C1 segment of cervical spinal cord (tissue), 14 donors: ENCODE data around the gene SIGLEC5.

ENCODE experiments used
- DNase-seq, 14 donors: peaks; one replicate each; lab custom pipeline; 2025; lab: John Stamatoyannopoulos, UW

The SIGLEC5 gene

DNA sequence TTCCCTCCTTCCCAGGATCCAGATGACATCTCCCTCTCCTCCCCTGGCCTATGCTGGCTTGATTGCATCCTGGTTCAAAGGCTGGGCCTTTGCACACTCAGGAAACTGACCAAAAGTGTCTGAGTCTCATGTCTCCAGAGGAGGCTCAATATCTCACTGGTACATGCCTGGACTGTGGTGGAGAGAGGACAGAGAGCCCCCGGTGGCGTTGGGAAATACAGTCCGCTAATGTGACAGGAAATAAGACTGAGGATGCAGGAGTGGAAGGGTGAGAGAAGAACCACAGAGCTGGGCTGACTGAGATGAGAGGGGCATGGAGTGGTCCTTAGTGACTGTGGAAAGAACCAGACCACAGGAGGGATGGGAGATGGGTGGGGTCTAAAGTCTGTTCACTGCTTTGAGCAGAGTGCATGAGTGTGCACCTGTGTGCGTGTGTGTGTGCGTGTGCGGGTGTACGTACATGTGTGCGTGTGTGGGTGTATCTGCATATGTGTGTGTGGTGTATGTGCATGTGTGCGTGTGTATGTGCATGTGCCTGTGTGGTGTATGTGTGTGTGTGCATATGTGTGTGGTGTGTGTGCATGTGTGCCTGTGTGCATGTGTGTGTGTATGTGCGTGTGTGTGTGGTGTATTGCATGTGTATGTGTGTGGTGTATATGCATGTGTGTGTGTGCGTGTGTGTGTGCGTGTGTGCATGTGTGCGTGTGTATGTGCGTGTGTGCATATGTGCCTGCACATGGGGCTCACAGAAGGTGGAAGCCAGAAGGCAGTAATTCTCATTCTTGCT lies 1.9 kb downstream of the SIGLEC5 start:
- no peak for DNase-seq

DNA sequence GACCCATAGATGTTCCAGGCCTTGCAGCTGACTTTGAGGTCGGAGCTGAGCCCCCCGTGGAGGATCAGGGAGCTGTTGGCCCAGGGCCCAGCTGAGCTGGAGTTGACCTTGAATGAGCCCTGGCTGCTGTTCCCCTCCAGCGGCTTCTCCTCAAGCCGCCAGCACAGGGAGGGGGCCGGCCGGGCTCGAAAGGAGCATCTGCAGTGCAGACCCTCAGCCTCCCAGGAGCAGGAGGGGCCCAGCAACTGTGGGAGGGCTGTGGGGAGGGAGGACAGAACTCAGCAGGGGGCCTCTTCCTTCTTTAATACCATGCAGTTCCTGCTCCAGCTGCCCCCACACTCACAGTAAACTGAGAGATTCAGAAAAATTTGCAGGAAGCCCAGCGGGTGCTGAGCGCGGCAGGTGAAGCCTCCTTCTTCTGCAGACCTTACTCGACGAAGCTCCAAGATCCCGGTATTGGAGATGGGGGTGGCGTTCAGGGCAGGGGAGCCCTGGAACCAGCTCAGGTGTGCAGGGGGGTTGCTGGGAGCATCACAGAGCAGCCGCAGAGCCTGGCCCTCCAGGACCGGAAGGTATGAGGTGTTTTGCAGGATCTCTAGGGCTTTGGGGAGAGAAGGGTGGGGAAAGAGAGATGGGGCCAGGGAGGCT lies 2.6 kb downstream of the SIGLEC5 start:
- no peak for DNase-seq

DNA sequence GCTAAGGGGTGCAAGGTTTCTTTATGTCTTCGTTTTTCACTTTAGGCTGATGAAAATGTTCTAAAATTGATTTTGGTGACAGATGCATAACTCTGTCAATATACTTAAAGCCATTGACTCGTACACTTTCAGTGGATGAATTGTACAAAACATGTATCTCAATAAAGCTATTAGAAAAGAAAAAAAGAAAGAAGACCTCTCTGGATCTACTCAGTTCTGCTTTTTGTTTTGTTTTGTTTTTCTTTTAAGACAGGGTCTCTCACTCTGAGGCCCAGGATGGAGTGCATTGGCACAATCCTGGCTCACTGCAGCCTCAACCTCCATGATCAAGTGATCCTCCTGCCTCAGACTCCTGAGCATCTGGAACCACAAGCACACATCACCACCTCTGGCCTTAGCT lies 3.5 kb downstream of the SIGLEC5 start:
- no peak for DNase-seq

DNA sequence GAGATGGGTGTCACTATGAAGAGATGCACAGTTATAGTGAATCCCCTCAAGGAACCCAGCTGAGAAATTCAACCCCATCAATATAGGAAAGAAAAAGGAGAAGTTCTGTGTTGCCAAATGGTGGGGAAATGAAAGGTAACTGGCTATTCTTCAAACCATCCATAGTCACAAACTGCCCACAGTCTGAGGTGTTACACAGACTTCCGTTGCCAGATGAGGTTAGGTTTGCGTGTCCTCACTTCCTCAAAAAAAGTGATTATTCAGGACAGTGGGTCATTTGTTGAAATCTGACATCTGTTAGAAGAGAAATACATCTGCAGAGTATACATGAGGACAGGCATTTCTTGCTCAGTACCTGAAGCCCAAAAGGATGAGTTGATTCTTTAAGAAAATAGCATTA lies 9.0 kb downstream of the SIGLEC5 start:
- DNase-seq, result peak in 1 of 14 donors; percentile 2

GRCh38 chr19:51615991-51616390 lies 14.2 kb downstream of the SIGLEC5 start:
- DNase-seq, result no peak

- DNase-seq, result no peak
Measured at GRCh38 chr19:51614789-51615188, 15.4 kb downstream of the SIGLEC5 start.

GRCh38 chr19:51610576-51610975 lies 19.6 kb downstream of the SIGLEC5 start:
- no peak for DNase-seq

DNA sequence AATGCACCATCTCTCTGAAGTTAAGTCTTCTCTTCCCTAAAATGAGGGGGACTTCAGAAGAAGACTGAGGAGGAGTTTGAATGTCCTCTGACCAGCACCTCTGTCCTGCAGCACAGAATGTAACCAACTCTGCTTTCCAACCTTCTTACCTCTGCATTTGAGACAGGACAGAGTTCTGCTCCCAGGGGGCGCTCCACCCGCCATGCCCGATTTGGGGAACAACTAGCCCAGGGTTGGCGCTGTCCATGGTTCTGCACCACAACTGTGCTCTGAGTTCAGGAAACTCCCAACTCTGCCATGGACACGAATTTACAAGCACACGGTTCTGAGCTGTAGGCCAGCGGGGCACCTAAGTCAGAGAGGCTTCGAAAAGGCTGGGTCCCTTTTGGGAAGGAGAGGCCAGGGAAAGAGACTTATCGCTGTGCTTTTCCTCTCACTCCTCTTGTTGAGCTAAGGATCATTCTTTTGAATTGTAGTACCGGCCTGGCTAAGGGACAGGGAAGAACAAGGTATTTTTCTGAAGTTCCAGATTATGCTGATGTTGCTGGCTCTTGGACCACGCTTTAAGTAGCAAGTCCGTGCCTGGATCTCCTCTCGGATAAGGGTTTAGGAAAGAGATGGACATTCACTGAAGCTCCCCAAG lies 22.2 kb downstream of the SIGLEC5 start:
- DNase-seq, result peak in 9 of 14 donors; percentile 7 to 60 (median 14)

DNA sequence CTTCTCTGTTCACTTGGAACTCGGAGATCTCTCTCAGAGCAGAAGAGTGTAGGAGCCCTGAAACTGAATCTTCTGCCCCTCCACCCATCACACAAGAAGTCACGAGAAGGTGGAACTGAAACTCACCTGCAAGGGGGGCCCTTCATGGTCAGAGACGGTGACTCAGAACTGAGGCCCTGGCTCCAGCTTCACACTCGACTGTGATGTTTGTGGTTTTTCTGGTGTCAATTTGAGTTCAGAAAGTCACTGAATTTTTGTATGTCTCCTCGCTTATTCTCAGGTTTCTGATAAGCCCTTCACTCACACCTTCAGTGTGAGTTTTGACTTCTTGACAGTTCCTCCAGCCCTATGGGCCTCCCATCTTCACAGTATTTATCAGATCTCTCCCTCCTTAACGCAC lies 23.1 kb downstream of the SIGLEC5 start:
- DNase-seq, result no peak

GRCh38 chr19:51602189-51602854 lies 27.9 kb downstream of the SIGLEC5 start:
- no peak for DNase-seq

DNA sequence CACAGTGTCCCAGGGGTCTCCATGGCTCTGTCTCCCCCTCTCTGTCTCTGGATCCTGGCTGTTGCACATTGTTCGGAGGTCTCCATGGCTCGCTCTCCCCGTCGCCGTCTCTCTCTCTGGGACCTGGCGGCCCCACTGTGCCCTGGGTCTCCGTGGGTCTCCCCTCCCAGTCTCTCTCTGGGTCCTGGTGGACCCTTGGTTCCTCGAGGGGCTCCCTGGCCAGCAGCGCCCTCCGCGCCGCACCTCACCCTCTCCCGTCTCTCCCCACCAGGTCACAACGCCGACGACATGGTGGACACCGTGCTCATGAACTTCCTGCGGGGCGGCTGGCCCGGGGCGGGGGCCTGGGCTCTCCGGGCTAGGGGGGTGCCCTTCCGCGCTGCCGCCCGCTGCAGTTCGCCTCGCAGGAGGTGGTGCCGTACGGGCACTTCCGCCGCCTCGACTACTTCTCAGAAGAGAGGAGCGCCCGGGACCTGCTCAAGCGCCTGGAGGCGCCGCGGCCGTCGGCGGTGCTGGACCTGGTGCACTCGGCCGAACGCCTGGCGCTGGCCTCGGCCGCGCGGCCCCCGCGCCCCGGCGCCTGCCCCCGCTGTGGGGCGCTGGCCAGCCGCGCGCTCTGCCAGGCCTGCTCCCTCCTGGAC lies 29.1 kb downstream of the SIGLEC5 start:
- DNase-seq, result no peak

- no peak for DNase-seq
Measured at GRCh38 chr19:51599084-51599483, 31.1 kb downstream of the SIGLEC5 start.

GRCh38 chr19:51598159-51598915 lies 31.9 kb downstream of the SIGLEC5 start:
- no peak for DNase-seq

DNA sequence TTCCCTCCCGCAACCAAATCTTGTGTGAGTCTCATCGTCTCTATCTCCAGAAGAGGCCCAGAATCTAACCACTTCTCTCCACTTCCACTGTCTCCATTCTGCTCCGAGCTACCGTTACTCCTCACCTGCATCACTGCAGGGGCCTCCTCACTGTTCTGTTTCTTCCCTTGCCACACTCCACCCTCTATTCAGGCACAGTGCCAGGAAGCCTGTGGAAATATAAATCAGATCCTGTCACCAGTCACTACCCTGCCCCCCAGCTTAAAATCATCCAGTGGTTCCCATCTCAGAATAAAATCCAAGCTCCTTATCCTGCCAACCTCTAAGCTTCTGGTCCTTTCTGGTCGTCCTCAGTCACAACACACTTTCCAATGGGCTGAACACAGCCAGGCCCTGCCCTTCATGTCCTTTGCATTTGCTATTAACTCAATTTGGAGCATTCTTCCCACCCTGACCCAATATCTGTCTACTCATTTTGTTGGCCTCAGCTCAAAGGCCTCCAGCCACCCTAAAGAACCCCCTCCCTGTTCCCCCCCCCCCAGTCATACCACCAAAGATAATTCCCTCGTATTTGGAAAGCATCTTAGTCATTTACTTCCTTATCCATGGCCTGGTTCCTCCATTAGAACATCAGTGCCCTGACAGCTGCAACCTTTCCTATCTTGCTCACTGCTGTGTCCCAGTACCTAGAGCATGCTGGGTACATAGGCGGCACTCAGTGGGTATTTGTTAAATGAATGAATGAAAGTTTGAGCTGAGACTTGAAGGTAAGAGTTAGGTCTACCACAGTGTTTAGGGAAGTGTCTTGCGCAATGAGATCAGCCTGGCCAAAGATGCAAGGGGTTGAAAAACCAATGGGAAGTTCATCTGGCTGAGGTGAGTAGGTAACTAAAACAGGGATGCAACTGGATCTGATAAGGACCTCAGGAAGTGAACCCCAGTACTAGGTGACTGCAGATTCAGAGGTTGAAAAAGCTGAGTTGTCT lies 34.7 kb downstream of the SIGLEC5 start:
- no peak for DNase-seq

GRCh38 chr19:51594774-51595109 lies 35.5 kb downstream of the SIGLEC5 start:
- no peak for DNase-seq

DNA sequence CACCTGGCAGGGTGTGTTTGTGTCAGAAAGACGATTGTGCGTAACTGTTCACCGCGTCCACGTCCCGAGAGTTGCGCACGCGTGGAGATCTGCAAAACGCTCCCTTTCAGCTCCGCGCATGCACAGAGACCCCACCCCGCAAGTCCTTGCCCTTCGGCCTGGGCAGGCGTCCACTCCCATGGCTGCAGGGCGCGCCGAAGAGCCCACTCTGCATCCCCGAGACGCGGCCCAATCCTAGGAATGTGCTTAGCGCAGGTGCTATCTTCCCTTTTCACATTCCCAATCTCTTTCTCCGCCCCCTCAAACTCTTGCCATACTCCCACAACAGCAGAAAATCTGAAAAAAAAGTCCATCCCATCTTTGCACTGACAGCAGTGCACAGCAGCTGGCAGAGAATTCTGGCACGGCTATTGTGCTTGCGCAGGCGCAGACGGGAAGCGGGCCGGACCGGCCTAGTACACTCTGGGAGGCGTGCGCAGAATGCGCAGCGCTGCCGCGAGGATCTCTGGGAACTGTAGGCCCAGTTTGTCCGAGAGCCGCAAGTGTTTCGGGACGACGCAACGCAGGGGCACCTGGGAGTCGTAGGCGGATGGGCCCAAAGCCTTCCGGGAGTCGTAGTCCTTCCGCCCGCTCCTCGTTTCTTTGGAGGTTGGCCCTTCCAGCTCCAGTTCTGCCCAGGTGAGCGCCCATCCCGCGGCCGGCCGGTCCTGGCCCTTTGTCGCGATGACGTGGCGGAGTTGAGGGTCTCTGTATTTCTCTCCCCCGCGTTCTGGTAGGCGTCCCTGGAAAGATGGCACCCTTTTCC lies 36.0 kb downstream of the SIGLEC5 start:
- DNase-seq, result peak; percentile 61 to 99 (median 96)

- DNase-seq, result no peak
Measured at GRCh38 chr19:51593138-51593890, 36.9 kb downstream of the SIGLEC5 start.

- DNase-seq, result no peak
Measured at GRCh38 chr19:51592521-51592920, 37.7 kb downstream of the SIGLEC5 start.
